GM04503 (cell line): ENCODE measurements around the gene SETD5.
A peak's percentile ranks its signal among the peaks of the same experiment; 100 is the strongest.

Experiments used
- DNase-seq: peaks from one replicate; pipeline ENCODE4 v3.0.0-alpha.2; 2012; ENCODE audit warnings: low read depth

Gene SETD5

DNA sequence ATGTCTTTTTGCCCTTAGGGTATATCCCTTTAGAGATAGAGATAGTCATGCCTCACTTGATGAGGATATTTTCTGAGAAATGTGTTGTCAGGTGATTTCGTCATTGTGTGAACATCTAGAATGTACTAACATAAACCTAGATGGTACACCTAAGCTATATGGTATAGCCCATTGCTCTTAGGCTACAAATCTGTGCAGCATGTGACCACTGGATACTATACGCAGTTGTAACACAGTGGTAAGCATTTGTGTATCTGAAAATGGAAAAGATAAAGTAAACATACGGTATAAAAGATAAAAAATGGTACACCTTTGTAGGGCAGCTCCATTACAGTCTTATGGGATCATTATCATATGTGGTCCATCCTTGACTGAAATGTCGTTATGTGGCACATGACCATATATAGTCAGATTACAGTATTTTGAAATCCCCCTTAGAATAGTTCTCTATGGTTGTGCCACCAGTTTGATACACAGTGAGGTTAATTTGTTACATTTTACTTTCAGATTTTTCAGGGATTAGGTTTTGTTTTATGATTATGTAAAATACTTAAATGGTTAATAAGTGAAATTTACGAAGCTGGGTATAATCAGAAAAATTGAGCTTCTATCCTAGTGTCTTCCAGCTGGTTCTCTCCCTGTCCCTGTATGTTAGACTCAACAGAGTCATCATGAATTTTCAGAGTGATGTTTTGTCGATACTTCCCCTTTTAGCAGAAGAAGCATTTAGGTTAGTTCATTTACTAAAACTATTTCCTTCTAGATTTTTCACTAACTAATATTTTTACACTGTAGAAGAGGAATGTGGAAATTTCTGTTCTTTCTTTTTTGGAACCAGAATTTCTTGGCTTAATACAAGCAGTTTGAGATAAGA, 12.8 kb downstream of the SETD5 start:
- DNase-seq = no peak

DNA sequence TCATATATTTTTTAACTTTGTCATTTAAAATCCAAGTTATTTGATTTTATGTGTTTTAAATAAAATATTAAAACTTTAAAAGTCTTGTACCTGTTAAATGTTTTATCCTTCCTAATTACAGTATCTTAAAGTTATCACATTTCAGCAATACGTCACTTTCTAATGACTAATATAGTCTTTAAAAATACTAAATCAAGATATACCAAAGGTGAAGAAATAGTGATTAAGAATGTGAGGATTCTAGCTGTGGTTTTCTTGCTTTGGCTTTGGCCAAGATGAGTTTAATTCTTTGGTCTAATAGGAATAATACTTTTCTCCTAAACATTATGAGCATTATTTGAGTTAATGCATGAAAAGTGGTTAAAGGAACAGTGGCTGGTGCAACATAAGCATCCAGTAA, 13.9 kb downstream of the SETD5 start:
- DNase-seq = no peak

DNA sequence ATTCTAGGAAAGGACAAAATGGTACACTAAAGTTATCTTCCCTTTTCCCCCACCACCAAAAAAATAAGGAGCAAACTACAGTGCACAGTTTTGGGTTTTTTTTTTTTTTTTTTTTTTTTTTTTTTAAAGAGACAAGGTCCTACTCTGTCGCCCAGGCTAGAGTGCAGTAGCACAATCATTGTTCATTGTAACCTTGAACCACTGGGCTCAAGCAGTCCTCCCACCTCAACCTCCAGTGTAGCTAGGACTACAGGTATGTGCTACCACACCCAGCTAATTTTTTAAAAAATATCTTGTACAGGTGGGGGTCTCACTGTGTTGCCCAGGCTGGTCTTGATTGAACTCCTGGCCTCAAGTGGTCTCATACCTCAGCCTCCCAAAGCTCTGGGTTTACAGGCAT, 14.9 kb downstream of the SETD5 start:
- no peak for DNase-seq

DNA sequence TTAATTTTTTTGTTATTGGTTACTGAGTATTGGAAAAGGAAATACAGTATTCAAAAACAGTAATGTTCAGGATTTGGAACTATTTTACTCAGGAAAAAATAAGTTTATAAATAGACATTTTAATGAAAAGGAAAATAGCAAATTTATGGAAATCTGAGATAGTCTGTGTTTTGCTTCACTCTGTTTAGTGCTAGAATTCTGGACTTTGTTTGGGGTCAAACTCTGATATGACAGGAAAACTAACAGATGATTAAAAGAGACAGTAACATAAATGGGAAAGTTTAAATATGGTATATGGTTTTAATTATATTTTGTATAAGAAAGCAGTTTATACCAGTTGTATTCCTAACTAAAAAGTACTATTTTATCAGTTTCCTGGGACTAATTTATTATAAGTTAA, 17.4 kb downstream of the SETD5 start:
- no peak for DNase-seq

DNA sequence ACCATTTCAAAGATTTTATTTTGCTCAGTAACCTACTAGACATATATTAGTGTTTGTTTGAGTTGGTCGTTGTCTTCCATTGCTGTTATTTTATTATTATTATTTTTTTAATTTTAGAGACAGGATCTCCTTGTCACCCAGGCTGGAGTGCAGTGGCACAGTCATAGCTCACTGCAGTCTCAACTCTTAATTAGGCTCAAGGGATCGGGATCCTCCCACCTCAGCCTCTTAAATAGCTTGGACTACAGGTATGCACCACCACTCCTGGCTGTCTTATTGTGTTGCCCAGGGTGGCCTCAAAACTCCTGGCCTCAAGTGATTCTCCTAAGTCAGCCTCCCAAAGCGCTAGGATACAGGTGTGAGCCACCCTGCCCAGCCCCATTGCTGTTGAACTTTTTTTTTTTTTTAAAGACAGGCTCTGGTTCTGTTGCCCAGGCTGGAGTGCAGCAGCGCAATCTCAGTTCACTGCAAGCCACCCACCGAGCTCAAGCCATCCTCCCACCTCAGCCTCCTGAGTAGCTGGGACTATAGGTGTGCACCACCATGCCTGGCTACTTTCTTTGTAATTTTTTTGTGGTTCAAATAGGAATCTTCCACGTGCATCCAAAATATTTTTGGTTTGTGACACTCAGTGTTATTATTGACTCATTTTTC, 18.2 kb downstream of the SETD5 start:
- DNase-seq = no peak

DNA sequence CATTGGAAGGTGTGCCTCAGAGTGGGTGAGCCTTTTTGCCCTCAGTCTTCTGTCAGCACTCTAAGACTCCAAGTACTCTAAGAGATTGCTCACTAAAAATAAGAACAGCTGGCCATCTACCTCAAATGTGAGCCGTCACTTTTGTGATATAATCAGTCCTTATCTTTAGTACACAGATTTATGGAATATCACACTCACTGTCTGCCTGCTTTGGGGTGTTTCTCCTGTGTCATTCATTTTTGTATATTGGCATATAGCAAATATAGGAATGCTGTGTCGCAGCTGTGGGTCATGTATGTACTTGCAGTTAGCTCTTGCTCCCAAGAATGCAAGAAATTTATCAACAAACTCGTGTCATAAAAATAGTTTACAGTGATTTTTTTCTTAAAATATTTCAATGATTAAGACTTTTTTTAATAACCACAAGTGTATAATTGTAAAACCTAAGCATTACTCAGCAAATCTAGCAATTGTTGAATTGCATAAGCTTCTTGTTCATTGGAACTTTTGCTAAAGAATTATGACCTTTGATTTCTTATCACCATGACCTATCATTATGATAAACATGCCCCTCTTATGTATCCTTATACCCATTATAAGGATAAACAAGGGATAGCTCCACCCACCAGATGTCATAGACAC, 18.8 kb downstream of the SETD5 start:
- no peak for DNase-seq

DNA sequence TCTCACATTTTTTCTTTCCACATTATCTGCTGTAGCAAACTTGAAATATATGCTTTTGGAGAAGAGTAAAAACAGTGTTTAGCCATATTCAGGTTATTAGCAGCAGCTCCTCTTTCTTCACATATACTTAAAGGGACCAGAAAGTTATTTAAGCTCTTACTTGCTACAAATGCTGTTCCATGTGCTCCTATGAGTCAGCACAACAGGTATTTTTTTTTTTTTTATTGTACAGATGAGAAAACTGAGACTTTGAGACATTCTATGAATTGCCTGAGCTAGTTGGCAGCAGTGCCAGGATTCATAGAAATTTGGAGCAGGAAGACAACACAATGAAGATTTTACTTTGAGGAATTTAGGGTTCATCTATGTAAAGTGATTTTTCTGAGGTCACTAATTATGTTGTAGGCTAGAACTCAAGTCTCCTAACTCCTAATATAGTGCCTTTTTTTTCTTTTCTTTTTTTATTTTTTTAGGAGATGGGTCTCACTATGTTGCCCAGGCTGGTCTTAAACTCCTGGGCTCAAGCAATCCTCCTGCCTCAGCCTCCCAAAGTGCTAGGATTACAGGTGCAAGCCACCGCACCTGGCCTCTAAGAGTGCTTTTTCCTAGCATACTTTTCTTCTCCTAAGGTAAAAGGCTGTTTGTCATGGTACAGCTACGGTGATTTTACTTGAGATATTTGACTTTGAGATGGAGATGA, 23.6 kb downstream of the SETD5 start:
- DNase-seq = no peak

DNA sequence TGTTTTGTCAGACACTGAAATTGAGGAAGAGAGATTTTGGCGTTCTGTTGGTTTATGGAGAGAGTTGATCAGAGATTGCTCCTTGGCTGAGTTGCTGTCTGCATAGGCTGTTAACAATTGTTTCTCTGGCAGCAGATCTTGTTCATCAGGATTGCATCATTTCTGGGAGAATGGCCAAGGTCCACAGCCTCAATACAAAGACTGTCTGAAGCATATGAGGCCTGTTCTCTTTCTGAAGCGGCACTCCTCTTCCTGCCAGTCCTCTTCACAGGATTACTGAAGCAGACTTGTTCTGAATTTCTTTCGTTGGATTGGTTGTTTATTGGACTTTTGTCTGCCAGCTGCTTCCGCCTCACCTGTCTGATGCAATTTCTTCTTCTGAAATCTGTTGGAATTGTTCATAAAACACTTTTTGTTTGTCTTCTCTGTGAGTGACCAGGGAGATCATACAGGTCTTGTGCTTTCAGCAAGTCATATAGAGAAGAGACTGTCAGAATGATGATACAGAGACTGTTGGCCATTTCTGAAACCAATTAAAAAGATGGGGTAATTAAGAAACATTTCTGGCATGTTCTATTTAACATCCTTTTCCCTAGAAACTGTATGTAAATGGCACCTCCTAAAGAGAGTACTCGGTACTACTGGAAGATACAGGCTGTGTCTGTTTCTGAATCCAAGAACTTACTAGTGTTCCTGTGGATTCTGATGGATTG, 25.5 kb downstream of the SETD5 start:
- peak; percentile 91 for DNase-seq

DNA sequence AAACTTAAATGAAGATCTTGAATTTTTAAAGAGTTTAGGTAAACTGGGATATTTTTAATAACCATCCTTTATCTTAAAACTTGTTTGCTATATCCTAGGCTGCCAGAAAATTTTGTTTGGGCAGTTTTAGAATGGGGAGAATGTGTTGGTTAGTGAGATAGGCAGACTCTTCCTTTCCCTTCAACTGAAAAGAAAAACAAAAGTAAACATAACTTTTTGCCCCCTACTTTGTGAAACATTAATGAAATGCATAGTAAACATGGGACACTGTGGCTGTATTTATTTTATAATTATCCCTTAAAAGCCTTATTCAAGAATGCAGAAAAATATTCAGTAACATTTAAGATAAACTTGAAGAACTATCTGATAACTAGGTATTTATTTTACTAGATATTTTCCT, 31.0 kb downstream of the SETD5 start:
- DNase-seq = no peak

DNA sequence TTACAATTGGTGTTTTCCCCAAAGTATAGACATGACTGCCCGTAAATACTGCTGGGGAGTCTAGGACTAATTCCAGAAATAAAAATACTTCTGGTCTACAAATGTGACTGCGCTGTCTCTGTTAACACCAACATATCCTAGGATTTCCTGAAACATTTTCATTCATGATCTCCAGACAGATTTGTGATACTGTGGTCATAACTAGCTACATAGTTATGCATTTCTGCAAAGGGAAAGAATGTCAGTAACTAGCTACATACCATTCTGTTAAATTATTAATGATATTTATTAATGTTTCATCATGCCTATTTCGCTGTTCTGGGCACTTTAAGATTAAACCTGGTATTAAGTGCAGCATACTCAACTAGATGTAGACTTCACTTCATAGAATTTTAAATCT, 33.3 kb downstream of the SETD5 start:
- DNase-seq = no peak

DNA sequence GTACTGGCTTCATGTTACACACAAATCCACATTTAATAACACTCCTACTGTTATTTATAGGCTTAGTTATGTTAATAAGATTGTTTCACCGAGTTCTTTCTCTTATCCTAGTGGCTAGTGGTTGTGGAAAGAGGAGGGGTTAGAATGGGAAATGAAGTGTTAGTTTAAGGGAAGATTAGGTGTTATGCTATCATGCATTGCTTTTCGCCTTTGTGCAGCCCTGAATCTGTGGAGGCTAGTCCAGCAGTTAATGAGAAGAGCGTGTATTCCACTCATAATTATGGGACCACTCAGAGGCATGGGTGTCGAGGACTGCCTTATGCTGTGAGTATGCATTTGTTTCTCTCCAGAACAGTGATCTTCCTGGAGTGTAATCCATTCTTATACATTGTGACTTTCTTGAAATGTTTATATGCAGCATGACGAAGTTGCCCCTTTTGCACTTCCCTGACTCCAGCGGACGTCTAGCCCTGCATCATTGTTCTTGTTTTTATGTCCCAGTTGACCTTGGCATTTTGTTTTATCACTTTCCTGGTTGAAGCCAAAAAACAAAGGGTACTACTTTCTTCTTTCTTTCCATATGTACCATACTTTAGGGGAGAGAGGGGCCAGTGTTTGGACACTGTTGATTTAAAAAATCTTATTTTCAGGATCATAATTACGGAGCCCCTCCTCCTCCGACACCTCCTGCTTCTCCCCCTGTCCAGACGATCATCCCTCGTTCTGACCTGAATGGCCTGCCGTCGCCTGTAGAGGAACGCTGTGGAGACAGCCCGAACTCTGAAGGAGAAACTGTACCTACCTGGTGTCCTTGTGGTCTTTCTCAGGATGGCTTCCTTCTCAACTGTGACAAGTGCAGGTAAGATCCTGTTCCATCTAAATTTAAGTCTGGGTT, 36.5 kb downstream of the SETD5 start:
- no peak for DNase-seq

DNA sequence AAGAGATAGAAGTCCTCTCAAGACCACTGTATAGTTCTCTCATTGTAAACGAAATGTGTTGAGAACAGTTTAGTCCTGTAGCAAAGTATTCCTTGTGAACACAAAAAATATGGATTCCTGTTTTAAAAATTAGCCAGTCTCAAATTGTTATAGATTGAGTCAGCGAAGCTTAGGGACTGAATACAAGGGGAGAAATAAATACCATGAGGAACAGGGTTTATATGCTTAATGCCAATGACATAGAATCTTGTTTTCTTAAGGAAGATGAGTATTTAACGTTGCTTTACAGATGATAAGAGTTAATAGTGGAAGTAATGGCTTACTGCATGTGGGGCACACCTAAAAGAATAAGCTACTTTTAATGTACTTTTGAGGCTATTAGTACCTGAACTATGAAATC, 37.9 kb downstream of the SETD5 start:
- DNase-seq = no peak

DNA sequence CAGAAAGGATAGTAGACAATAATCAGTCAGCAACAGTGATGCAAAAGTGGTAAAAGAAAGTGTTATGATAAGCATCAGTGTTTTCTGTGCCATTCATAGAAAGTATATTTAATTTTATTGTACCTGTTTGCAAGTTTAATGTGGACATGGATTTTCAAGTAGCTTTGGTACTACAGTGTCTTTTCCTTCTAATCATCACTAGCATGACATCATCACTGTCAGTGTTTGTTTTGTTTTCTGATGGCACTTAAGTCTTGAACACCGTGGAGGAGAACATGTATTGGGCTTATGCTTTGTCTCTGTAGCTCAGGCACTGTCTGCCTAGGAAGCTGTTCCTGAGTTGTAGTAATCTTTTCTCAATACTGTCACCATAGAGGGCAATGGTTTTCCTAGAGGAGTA, 41.9 kb downstream of the SETD5 start:
- no peak for DNase-seq

DNA sequence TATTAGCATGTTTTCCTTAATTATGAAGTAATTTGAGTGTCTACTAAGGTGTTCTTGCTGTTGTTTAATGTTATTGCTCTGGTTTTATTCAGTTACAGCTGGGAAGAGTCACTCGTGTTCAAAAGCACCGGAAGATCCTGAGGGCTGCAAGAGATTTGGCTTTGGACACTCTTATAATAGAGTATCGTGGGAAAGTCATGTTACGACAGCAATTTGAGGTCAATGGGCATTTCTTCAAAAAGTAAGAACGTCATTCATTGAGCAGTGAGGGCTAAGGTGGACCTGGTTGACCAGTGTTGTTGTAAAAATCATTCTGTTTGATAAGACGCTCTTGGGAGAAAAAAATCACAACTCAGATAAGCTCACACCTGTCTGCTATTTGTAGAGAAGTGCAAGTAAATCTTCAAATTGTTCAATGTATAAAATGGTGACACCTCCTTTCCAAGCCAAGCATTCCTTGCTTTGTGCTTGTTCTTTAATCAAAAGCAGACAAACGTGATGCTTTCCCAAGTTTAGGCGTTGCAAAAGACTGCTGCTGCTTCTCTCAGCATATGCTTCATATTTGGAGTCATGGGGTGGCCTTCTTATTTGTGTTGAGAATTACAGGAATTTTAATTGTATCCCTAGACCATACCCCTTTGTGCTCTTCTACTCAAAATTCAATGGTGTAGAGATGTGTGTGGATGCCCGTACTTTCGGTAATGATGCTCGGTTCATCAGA, 44.2 kb downstream of the SETD5 start:
- no peak for DNase-seq

DNA sequence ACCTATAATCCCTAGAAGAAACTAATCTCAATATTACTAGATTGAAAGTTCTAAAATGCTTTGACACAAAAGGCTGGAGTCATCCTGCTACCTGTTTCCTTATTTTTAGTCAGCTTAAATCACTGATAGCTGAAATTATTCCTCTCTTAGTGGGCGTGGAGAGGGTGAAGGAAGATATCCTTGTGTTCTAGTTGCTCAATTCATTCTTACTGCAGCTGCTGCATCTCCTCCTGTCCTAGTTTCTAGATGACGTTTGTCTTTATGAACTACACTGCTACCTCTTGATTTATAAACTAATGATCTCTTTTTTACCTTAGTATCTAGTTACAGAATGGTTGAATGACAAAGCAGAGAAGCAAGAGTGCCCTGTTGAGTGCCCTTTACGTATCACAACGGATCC, 50.7 kb downstream of the SETD5 start:
- no peak for DNase-seq

DNA sequence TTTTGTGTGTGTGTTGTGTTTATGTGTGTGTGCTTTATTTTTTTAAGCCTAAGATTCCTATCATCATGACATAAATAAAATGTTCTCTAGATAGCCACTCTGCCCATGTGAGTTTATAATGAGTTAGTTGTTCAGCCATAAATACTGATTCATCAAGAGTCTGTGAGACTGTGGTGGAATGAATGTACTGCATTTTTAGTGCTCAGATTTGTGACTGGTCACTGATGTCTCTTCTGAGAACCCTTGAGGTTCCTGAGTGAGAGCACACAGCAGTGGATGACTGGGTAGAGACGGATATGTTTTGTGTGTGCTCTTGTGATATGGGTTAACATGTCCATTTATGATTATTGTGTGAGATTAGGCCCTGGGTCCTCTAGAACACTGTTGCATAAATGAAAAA, 51.2 kb downstream of the SETD5 start:
- no peak for DNase-seq

DNA sequence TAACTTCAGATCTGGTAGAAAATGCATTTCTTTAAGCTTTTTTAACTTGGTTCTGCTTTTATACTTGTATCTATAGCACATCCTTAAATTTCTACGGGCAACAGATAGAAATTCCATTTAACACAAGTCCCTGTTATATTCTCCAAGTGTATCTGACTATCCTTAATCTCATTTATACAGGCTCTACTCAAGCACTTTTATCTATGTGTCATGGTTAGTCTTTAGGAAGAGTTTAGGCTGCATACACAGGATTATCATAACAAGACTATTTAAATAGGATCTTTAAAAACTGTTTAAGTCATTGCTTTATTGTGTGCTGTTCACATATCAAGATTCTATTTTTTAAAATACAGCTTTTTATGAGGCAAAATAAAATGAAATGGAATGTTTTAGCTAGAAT, 52.7 kb downstream of the SETD5 start:
- DNase-seq = no peak

DNA sequence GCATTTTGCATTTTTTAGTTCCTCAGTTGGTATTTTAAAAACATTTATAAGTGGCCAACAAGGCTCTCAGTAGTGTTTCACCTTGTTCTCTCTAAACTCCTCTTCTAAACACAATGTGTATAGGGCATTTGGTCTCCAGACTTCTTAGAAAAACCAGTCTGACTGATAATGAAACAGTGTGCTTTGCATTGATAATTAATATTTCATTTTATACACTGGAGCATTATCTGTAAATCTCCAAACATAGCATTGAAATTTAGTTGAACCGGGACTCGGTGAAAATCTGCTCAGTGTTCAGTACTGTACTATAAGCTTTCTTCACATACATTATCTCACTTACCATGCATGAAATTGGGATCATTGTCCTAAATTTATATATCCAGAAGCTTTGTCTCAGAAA, 53.6 kb downstream of the SETD5 start:
- no peak for DNase-seq

DNA sequence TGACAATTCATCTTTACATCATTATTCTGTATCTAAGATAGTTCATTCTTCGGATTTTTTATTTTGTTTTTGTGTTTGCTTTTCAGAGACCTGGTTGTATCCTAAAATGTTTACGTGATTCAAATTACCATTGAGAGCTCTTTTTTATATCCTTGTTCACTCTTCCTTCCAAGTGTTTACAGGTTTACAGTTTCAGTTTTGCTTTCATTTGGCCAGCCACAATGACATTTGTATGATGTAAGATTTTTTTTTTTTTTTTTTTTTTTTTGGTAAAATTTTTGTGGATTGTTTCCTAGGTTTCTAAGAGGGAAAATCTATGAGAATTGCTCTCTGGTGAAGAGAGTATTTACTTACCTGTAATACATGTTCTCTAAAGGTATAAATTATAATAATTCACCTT, 55.0 kb downstream of the SETD5 start:
- no peak for DNase-seq

DNA sequence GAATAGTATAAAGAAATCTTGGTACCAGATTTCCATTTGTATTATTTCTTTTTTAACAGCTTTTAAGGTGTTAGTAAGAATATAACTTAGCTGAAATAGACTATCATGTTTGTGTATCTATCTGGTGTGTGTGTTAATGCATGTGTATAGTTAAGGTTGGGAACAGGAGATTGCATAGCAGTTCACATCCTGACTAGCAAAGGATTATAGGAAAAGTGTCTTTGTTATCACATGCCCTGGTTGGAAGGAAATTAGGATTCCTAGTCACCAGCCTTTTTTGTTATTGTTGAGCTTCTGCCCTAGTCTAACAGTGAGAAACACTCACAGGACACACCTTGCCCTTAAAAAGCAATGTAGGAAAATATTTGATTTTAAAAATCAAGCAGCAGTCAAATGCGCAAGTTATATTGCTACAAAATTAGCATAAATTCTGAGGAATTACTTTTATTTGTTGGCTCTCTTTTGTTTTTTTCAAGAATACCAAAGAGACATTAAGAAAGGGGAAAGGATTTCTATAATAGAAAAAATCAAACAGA, 58.2 kb downstream of the SETD5 start:
- no peak for DNase-seq
